Endothelial cell of hepatic sinusoid (primary cell): Measurements from ENCODE around the gene OR3A2.
"Not testable (repeated sequence)": the region's sequence is repeated elsewhere in the genome, so short reads cannot be mapped to it uniquely, and the experiment has no call there.

ENCODE experiments used
- in situ Hi-C: cut with HindIII; loops from 2 replicates; pipeline ENCODE4 v1.10.0; 2017; ENCODE audit warnings: low sequenced_read_pairs

OR3A2 gene

GRCh38 chr17:3295632-3296031 is 90.5 kb downstream of the OR3A2 start:
- in situ Hi-C loops, result no loop called here

- in situ Hi-C loops, result not testable (repeated sequence)
Observed at GRCh38 chr17:3293548-3293947, 92.6 kb downstream of the OR3A2 start.

GRCh38 chr17:3282901-3283300 is 103.2 kb downstream of the OR3A2 start:
- in situ Hi-C loops, result no loop called here

- in situ Hi-C loops, result no loop called here
Observed at GRCh38 chr17:3276126-3276525, 110.0 kb downstream of the OR3A2 start.

- in situ Hi-C loops, result no loop called here
Observed at GRCh38 chr17:3271072-3271848, 114.8 kb downstream of the OR3A2 start.

GRCh38 chr17:3260600-3260999 is 125.5 kb downstream of the OR3A2 start:
- in situ Hi-C loops, result no loop called here

GRCh38 chr17:3260163-3260562 is 125.9 kb downstream of the OR3A2 start:
- in situ Hi-C loops, result no loop called here

GRCh38 chr17:3256575-3256974 is 129.5 kb downstream of the OR3A2 start:
- in situ Hi-C loops, result no loop called here

GRCh38 chr17:3249013-3249412 is 137.1 kb downstream of the OR3A2 start:
- in situ Hi-C loops, result not testable (repeated sequence)

- in situ Hi-C loops, result not testable (repeated sequence)
Observed at GRCh38 chr17:3244841-3245240, 141.3 kb downstream of the OR3A2 start.

GRCh38 chr17:3241044-3241443 is 145.1 kb downstream of the OR3A2 start:
- in situ Hi-C loops, result not testable (repeated sequence)

GRCh38 chr17:3238685-3239084 is 147.4 kb downstream of the OR3A2 start:
- in situ Hi-C loops, result not testable (repeated sequence)

- in situ Hi-C loops, result not testable (repeated sequence)
Observed at GRCh38 chr17:3232300-3232699, 153.8 kb downstream of the OR3A2 start.
